Loucy (cell line): Measurements from ENCODE around the gene ZNF474.

Experiments
- H2AFZ ChIP-seq: fragments of 200-600 bp; sonication (generic); 2 replicates; pipeline ENCODE4 v1.6.0; 2016; ENCODE audit warnings: antibody characterized with exemption, mild to moderate bottlenecking, low read length, moderate library complexity
- H3F3A ChIP-seq: fragments of 200-600 bp; 2 replicates; pipeline ENCODE4 v1.6.0; 2016; ENCODE audit warnings: antibody characterized with exemption, low read depth, mild to moderate bottlenecking
- H3K27me3 ChIP-seq: fragments of 200-600 bp; sonication (generic); 2 replicates; pipeline ENCODE4 v1.6.1; 2014; ENCODE audit warnings: low read length, mild to moderate bottlenecking; ENCODE audit not compliant: insufficient read depth, poor library complexity, severe bottlenecking
- H3K36me3 ChIP-seq: fragments of 200-600 bp; sonication (generic); 2 replicates; pipeline ENCODE4 v1.6.1; 2016; ENCODE audit warnings: low read length; ENCODE audit not compliant: insufficient read depth
- H3K4me1 ChIP-seq: fragments of 200-600 bp; sonication (generic); 2 replicates; pipeline ENCODE4 v1.5.1; 2014; ENCODE audit warnings: low read length, mild to moderate bottlenecking; ENCODE audit not compliant: insufficient read depth, poor library complexity, severe bottlenecking
- H3K4me2 ChIP-seq: fragments of 200-600 bp; sonication (generic); 2 replicates; pipeline ENCODE4 v1.6.0; 2014; ENCODE audit warnings: antibody characterized with exemption, low read length, low read depth, mild to moderate bottlenecking; ENCODE audit not compliant: poor library complexity, severe bottlenecking
- H3K4me3 ChIP-seq: fragments of 200-600 bp; sonication (generic); 2 replicates; pipeline ENCODE4 v1.5.1; 2014; ENCODE audit warnings: low read length, mild to moderate bottlenecking, mixed read lengths; ENCODE audit not compliant: poor library complexity, severe bottlenecking
- H3K79me2 ChIP-seq: fragments of 200-600 bp; sonication (generic); 2 replicates; pipeline ENCODE4 v1.6.1; 2014; ENCODE audit warnings: low read length; ENCODE audit not compliant: insufficient read depth
- H3K9ac ChIP-seq: fragments of 200-600 bp; sonication (generic); 2 replicates; pipeline ENCODE4 v1.6.0; 2014; ENCODE audit warnings: mild to moderate bottlenecking, low read depth, low read length, moderate library complexity; ENCODE audit not compliant: poor library complexity, severe bottlenecking
- H3K9me2 ChIP-seq: fragments of 200-600 bp; sonication (generic); replicated peaks from 2 replicates; pipeline ENCODE4 v1.6.1; 2016; ENCODE audit warnings: low read depth, low read length, mixed read lengths
- H3K9me3 ChIP-seq: fragments of 200-600 bp; sonication (generic); 2 replicates; pipeline ENCODE4 v1.6.1; 2014; ENCODE audit warnings: mild to moderate bottlenecking, antibody characterized with exemption, low read length, low read depth; ENCODE audit not compliant: insufficient read depth
- H4K20me1 ChIP-seq: fragments of 200-600 bp; sonication (generic); 2 replicates; pipeline ENCODE4 v1.6.0; 2014; ENCODE audit warnings: antibody characterized with exemption, low read length, mild to moderate bottlenecking; ENCODE audit not compliant: insufficient read depth, poor library complexity, severe bottlenecking
- EZH2phosphoT487 ChIP-seq: fragments of 200-600 bp; IDR thresholded peaks from 2 replicates; pipeline ENCODE4 v1.6.1; 2018; ENCODE audit warnings: antibody characterized with exemption, mild to moderate bottlenecking, moderate library complexity, borderline replicate concordance
- TF ChIP-seq, protein P1 (sequence below): fragments of 200-600 bp; sonication (generic); conservative IDR thresholded peaks from 2 replicates; pipeline ENCODE4 v1.5.1; 2014; ENCODE audit warnings: mild to moderate bottlenecking, antibody characterized with exemption, low read length

ZNF474 gene

DNA sequence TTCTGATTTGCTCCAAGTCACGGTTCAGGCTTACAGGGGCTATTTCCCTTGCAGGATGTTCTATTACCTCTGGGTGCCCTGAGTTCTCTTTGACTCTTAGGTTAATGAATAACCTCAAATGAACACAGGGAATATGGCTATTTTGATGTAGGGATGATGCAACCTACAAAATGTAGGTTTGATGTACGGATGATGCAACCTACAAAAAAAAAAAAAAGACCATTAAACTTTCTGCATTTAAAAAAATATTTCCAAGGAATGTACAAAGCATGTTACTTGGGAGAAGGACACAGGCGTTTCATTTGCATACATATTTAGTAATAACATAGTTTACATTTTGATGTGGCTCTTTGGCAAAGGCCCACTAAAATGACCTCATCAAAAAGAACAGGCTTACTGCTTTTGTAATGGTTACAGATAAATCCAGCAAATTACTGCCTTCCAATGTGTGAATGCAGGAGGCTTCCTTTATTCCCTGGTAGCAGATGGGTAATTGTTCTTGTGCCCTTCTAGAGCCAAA lies 36.3 kb downstream of the ZNF474 start:
- Histone ChIP-seq H3K4me2 (no peak overlapping the region), H3K36me3 (no peaks in the 10 kb centered on the region), H3K27me3 (no peaks in the 10 kb centered on the region), H2AFZ (no peak overlapping the region), H4K20me1 (no peaks in the 10 kb centered on the region), H3F3A (no peaks in the 10 kb centered on the region), H3K9ac (no peak overlapping the region), H3K9me3 (no peaks in the 10 kb centered on the region), H3K4me3 (no peak overlapping the region), H3K79me2 (no peaks in the 10 kb centered on the region), H3K4me1 (no peaks in the 10 kb centered on the region), H3K9me2 (no peaks in the 10 kb centered on the region)
- TF ChIP-seq, protein P1, sequence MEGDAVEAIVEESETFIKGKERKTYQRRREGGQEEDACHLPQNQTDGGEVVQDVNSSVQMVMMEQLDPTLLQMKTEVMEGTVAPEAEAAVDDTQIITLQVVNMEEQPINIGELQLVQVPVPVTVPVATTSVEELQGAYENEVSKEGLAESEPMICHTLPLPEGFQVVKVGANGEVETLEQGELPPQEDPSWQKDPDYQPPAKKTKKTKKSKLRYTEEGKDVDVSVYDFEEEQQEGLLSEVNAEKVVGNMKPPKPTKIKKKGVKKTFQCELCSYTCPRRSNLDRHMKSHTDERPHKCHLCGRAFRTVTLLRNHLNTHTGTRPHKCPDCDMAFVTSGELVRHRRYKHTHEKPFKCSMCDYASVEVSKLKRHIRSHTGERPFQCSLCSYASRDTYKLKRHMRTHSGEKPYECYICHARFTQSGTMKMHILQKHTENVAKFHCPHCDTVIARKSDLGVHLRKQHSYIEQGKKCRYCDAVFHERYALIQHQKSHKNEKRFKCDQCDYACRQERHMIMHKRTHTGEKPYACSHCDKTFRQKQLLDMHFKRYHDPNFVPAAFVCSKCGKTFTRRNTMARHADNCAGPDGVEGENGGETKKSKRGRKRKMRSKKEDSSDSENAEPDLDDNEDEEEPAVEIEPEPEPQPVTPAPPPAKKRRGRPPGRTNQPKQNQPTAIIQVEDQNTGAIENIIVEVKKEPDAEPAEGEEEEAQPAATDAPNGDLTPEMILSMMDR, result no peak
- TF ChIP-seq EZH2phosphoT487, result no peak

DNA sequence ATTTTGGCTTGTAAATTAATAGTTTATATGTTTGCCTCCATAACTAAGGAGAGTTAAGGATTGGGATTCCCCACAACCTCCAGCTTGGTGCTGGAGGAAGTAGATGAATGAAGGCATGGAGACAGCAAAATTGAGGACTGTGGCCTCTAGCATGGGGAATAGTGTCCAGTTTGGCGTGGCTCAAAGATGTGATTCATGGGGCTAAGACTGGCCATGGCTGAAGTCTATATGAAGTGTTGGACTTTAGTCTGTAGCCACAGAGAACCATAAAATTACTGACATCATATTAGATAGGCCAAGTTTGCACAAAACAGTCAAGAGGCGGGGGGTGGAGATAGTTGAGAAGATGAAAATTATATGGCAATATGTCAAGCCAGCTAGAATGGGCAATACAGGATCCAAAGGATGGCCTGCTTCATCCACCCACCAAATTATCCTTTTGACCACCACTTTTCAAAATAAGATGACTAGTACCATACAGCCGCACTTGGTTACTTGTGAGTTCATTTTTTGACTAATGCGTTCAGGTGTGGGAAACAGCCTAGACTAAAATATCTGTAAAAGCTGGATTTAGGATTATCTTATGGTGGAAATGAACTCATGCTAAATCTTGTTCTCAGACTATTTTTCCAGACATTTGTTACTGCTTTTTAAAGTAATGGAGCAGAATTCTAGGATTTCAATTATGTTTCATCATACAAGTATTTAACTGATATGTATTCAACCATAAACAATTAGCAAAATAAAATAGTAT lies 40.2 kb downstream of the ZNF474 start:
- Histone ChIP-seq H3K9me2 (no peaks in the 10 kb centered on the region), H3K36me3 (no peaks in the 10 kb centered on the region), H4K20me1 (no peaks in the 10 kb centered on the region), H3F3A (no peaks in the 10 kb centered on the region), H3K4me3 (no peak overlapping the region), H3K27me3 (no peaks in the 10 kb centered on the region), H2AFZ (no peak overlapping the region), H3K9ac (no peak overlapping the region), H3K4me1 (no peaks in the 10 kb centered on the region), H3K9me3 (no peaks in the 10 kb centered on the region), H3K4me2 (no peak overlapping the region), H3K79me2 (no peaks in the 10 kb centered on the region)
- TF ChIP-seq, protein P1, result no peak
- no peak for TF ChIP-seq EZH2phosphoT487

DNA sequence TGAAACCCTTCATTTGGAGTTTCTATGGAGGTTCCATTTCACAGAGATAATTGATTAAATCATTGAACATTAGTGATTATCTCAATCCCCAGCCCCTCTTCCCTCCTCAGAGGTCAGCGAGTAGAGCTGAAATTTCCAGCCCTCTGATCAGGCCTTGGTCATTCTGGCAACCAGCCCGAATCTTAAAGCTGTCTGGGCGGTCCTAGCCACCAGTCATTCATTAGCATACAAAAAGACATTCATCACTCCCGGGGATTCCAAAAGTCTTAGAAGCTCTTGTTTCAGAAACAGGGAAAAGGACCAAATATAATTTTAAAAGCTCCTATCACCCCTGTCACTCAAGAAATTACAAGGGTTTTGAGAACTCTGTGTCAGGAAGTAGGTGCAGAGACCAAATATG lies 41.3 kb downstream of the ZNF474 start:
- Histone ChIP-seq H3K4me1 (no peaks in the 10 kb centered on the region), H3K79me2 (no peaks in the 10 kb centered on the region), H2AFZ (no peak overlapping the region), H3K4me3 (no peak overlapping the region), H3F3A (no peaks in the 10 kb centered on the region), H3K9me3 (no peaks in the 10 kb centered on the region), H4K20me1 (no peaks in the 10 kb centered on the region), H3K9ac (no peak overlapping the region), H3K9me2 (no peaks in the 10 kb centered on the region), H3K36me3 (no peaks in the 10 kb centered on the region), H3K27me3 (no peaks in the 10 kb centered on the region), H3K4me2 (no peak overlapping the region)
- TF ChIP-seq, protein P1, result no peak
- TF ChIP-seq EZH2phosphoT487, result no peak
